Measurements from ENCODE around the gene FOXF1. TPM values are rescaled to one million over a fixed set of nuclear protein-coding genes. Genes with fewer than 3 reads are reported as not detected.

FOXF1 gene
- total and polyA plus RNA-seq, 8 donors: 15.7 to 37.9 (median 22.3) TPM

- H3K36me3 ChIP-seq: peaks cover 0 to 31% (median 22%) of the 10 kb centered on the region in 4 donors
- intact Hi-C loops (cut with DNase I; ENCODE audit: low total_unique reads): loop anchor here (10.0 kb wide), 1 partner anchor 703 kb away; no protein-coding TSS in a partner anchor
- H3K27me3 ChIP-seq: no peaks in the 10 kb centered on the region
- no peak overlapping the region for H3K27ac ChIP-seq
- no peak for TF ChIP-seq CTCF (IDR thresholded peaks at IDR 0.05)
- TF ChIP-seq EP300 (IDR thresholded peaks at IDR 0.05): no peak
- no peak for TF ChIP-seq POLR2AphosphoS5 (IDR thresholded peaks at IDR 0.05)
- no peak for TF ChIP-seq POLR2A (IDR thresholded peaks at IDR 0.05)
- DNase-seq: no peak
- no peak overlapping the region for H3K4me3 ChIP-seq
- H3K4me1 ChIP-seq: peaks cover 0 to 17% (median 10%) of the 10 kb centered on the region in 4 donors
- 90 to 94% (median 92%) methylated on average over 24 to 38 of the region's 38 CpGs for WGBS, 5 donors
- no peaks in the 10 kb centered on the region for H3K9me3 ChIP-seq
These were observed 18.0 kb downstream of the FOXF1 start for GRCh38 chr16:86528061-86528929.

GRCh38 chr16:86529160-86529559 is 18.8 kb downstream of the FOXF1 start:
- H3K36me3 ChIP-seq: peaks cover 0 to 40% (median 29%) of the 10 kb centered on the region in 4 donors
- TF ChIP-seq POLR2AphosphoS5 (IDR thresholded peaks at IDR 0.05) (no peak), POLR2A (IDR thresholded peaks at IDR 0.05) (no peak), EP300 (IDR thresholded peaks at IDR 0.05) (no peak), CTCF (IDR thresholded peaks at IDR 0.05) (no peak)
- DNase-seq: no peak
- no peak overlapping the region for H3K27ac ChIP-seq
- no peak overlapping the region for H3K4me3 ChIP-seq
- 83 to 95% (median 89%) methylated on average over 8 of the region's 8 CpGs for WGBS, 5 donors
- no peaks in the 10 kb centered on the region for H3K27me3 ChIP-seq
- H3K4me1 ChIP-seq: peaks cover 0 to 17% (median 10%) of the 10 kb centered on the region in 4 donors
- intact Hi-C loops (cut with DNase I; ENCODE audit: low total_unique reads): loop anchor here (10.0 kb wide), 1 partner anchor 704 kb away; no protein-coding TSS in a partner anchor
- H3K9me3 ChIP-seq: no peaks in the 10 kb centered on the region

GRCh38 chr16:86530251-86531190 is 20.2 kb downstream of the FOXF1 start:
- Histone ChIP-seq H3K9me3 (no peaks in the 10 kb centered on the region), H3K27me3 (no peaks in the 10 kb centered on the region), H3K36me3 (peaks cover 0 to 51% (median 36%) of the 10 kb centered on the region in 4 donors), H3K4me3 (no peak overlapping the region), H3K4me1 (peaks cover 0 to 17% (median 10%) of the 10 kb centered on the region in 4 donors), H3K27ac (peak overlapping the region; percentile 14 to 81 (median 71))
- no peak for TF ChIP-seq EP300 (IDR thresholded peaks at IDR 0.05)
- TF ChIP-seq POLR2A (IDR thresholded peaks at IDR 0.05): no peak
- intact Hi-C loops (cut with DNase I; ENCODE audit: low total_unique reads): no loop called here
- WGBS, 5 donors: 75 to 86% (median 79%) methylated on average over 31 of the region's 31 CpGs
- no peak for DNase-seq

- peak in 1 of 3 donors; percentile 10 for TF ChIP-seq POLR2AphosphoS5 (IDR thresholded peaks at IDR 0.05)
- TF ChIP-seq CTCF (IDR thresholded peaks at IDR 0.05): no peak
- intact Hi-C loops (cut with DNase I; ENCODE audit: low total_unique reads): no loop called here
- WGBS, 5 donors: 40 to 71% (median 59%) methylated on average over 5 to 7 of the region's 7 CpGs
These were observed 20.8 kb downstream of the FOXF1 start for GRCh38 chr16:86531191-86531545.

More at GRCh38 chr16:86531191-86531545, 20.8 kb downstream of the FOXF1 start:
- Histone ChIP-seq H3K36me3 (peaks cover 0 to 58% (median 42%) of the 10 kb centered on the region in 4 donors), H3K4me3 (no peak overlapping the region), H3K9me3 (no peaks in the 10 kb centered on the region), H3K4me1 (peaks cover 0 to 17% (median 10%) of the 10 kb centered on the region in 4 donors), H3K27ac (peak overlapping the region; percentile 33 to 81 (median 71)), H3K27me3 (no peaks in the 10 kb centered on the region)
- DNase-seq: peak in 1 of 2 donors; percentile 91
